GM23338 (cell line): Measurements from ENCODE around the gene RIBC2. TPM values are rescaled to one million over a fixed set of nuclear protein-coding genes. Genes with fewer than 3 reads are reported as not detected.

Experiments
- ATAC-seq: fragments of 200-7000 bp; cut with Tn5 transposase; 3 replicates; pipeline ENCODE4 v1.9.1; 2020
- DNase-seq: peaks from one replicate; pipeline ENCODE4 v3.0.0-alpha.2; 2015; ENCODE audit warnings: low spot score
- H2AFZ ChIP-seq: fragments of 200-600 bp; sonication (generic); 2 replicates; pipeline ENCODE4 v1.8.0; 2016; ENCODE audit warnings: antibody characterized with exemption, mild to moderate bottlenecking, moderate library complexity
- H3F3A ChIP-seq: fragments of 200-600 bp; sonication (generic); replicated peaks from 2 replicates; pipeline ENCODE4 v1.8.0; 2017; ENCODE audit warnings: antibody characterized with exemption, mixed run types, low read depth
- H3K27ac ChIP-seq: fragments of 200-600 bp; sonication (generic); 2 replicates; pipeline ENCODE4 v1.6.1; 2016; ENCODE audit warnings: low read depth
- H3K27me3 ChIP-seq: fragments of 200-600 bp; sonication (generic); 2 replicates; pipeline ENCODE4 v1.8.0; 2016; ENCODE audit warnings: mild to moderate bottlenecking, mixed run types, moderate library complexity; ENCODE audit not compliant: insufficient read depth
- H3K36me3 ChIP-seq: fragments of 200-600 bp; sonication (generic); 2 replicates; pipeline ENCODE4 v1.8.0; 2016; ENCODE audit warnings: mild to moderate bottlenecking; ENCODE audit not compliant: insufficient read depth
- H3K4me1 ChIP-seq: fragments of 200-600 bp; sonication (generic); 2 replicates; pipeline ENCODE4 v1.8.0; 2016; ENCODE audit warnings: mild to moderate bottlenecking, moderate library complexity; ENCODE audit not compliant: insufficient read depth
- H3K4me2 ChIP-seq: fragments of 200-600 bp; sonication (generic); 2 replicates; pipeline ENCODE4 v1.7.1; 2017; ENCODE audit warnings: mixed run types
- H3K4me3 ChIP-seq: fragments of 200-600 bp; sonication (generic); 2 replicates; pipeline ENCODE4 v1.6.1; 2016; ENCODE audit warnings: mixed run types
- H3K79me2 ChIP-seq: fragments of 200-600 bp; sonication (generic); replicated peaks from 2 replicates; pipeline ENCODE4 v1.8.0; 2017; ENCODE audit warnings: mild to moderate bottlenecking; ENCODE audit not compliant: insufficient read depth
- H3K9me2 ChIP-seq: fragments of 200-600 bp; sonication (generic); 2 replicates; pipeline ENCODE4 v1.8.0; 2017; ENCODE audit not compliant: insufficient read depth
- H4K20me1 ChIP-seq: fragments of 200-600 bp; sonication (generic); replicated peaks from 2 replicates; pipeline ENCODE4 v1.8.0; 2017; ENCODE audit warnings: mild to moderate bottlenecking; ENCODE audit not compliant: insufficient read depth
- H3K27ac Mint-ChIP-seq: 2 replicates; pipeline ENCODE4 v1.8.0; 2020; ENCODE audit warnings: inconsistent platforms, mild to moderate bottlenecking, moderate library complexity, mixed read lengths
- H3K27me3 Mint-ChIP-seq: 3 replicates; pipeline ENCODE4 v1.8.0; 2022; ENCODE audit warnings: low read depth, mild to moderate bottlenecking, moderate library complexity, mixed read lengths, inconsistent platforms; ENCODE audit not compliant: insufficient read depth, poor library complexity
- H3K36me3 Mint-ChIP-seq: 3 replicates; pipeline ENCODE4 v1.8.0; 2021; ENCODE audit warnings: low read depth, mild to moderate bottlenecking, inconsistent platforms, moderate library complexity, mixed read lengths
- H3K4me1 Mint-ChIP-seq: 3 replicates; pipeline ENCODE4 v1.8.0; 2020; ENCODE audit warnings: mild to moderate bottlenecking, inconsistent platforms, mixed read lengths
- H3K4me3 Mint-ChIP-seq: 3 replicates; pipeline ENCODE4 v1.8.0; 2021; ENCODE audit warnings: moderate library complexity, mild to moderate bottlenecking, inconsistent platforms, mixed read lengths
- H3K9me3 Mint-ChIP-seq: 3 replicates; pipeline ENCODE4 v1.8.0; 2020; ENCODE audit warnings: moderate library complexity, mild to moderate bottlenecking, inconsistent platforms, mixed read lengths
- CREB1 ChIP-seq: fragments of 250-450 bp; sonication (Bioruptor Pico); IDR thresholded peaks from 2 replicates; pipeline ENCODE4 v1.5.0; 2020; ENCODE audit warnings: low read depth, mild to moderate bottlenecking, moderate library complexity
- CTCF ChIP-seq, 2 experiments: fragments of 200-600 bp in 1 of 2; sonication (generic) in 1 of 2; conservative IDR thresholded peaks; 2 replicates each; pipeline versions ENCODE4 v1.5.1 to v1.6.1; 2016 to 2017; ENCODE audit warnings: antibody characterized with exemption in 2 of 2, low read depth in 2 of 2, mild to moderate bottlenecking in 2 of 2, moderate library complexity in 1 of 2
- ETS1 ChIP-seq: IDR thresholded peaks from 2 replicates; pipeline ENCODE4 v1.6.1; 2016; ENCODE audit warnings: antibody characterized with exemption
- EZH2 ChIP-seq: fragments of 200-600 bp; sonication (generic); IDR thresholded peaks from one replicate; pipeline ENCODE4 v1.8.0; 2017; ENCODE audit warnings: antibody characterized with exemption, mild to moderate bottlenecking, low read depth; ENCODE audit not compliant: unreplicated experiment
- JUNB ChIP-seq: IDR thresholded peaks from one replicate; pipeline ENCODE4 v1.6.1; 2016; ENCODE audit warnings: antibody characterized with exemption; ENCODE audit not compliant: unreplicated experiment
- NANOG ChIP-seq: IDR thresholded peaks from 2 replicates; pipeline ENCODE4 v1.6.1; 2016; ENCODE audit warnings: antibody characterized with exemption, borderline replicate concordance
- POLR2AphosphoS5 ChIP-seq: IDR thresholded peaks from 2 replicates; pipeline ENCODE4 v1.6.1; 2016; ENCODE audit warnings: antibody characterized with exemption, low read depth
- REST ChIP-seq: IDR thresholded peaks from one replicate; pipeline ENCODE4 v1.6.1; 2018; ENCODE audit warnings: antibody characterized with exemption; ENCODE audit not compliant: unreplicated experiment
- STAT1 ChIP-seq: IDR thresholded peaks from one replicate; pipeline ENCODE4 v1.6.1; 2016; ENCODE audit warnings: antibody characterized with exemption; ENCODE audit not compliant: unreplicated experiment
- ZNF114 ChIP-seq: fragments of 250-450 bp; sonication (Bioruptor Pico); IDR thresholded peaks from 2 replicates; pipeline ENCODE4 v1.5.0; 2020; ENCODE audit warnings: mild to moderate bottlenecking, moderate library complexity
- ZNF331 ChIP-seq: fragments of 250-450 bp; sonication (Bioruptor Pico); IDR thresholded peaks from 2 replicates; pipeline ENCODE4 v1.5.0; 2020; ENCODE audit warnings: low read depth, mild to moderate bottlenecking, moderate library complexity
- polyA plus RNA-seq: library from polyadenylated mRNA; unstranded; fragments of >200 nt; fragmentation: Nextera tagmentation; extraction: Ambion mirVana; gene quantifications from 2 replicates; pipeline ENCODE4 v1.2.1, GENCODE V29; 2016
- total RNA-seq: library from RNA; depleted of rRNA; stranded (reverse); fragments of >200 nt; shearing (Covaris generic); gene quantifications from 2 replicates; pipeline ENCODE4 v1.2.3, GENCODE V29; 2014

Gene RIBC2
- total and polyA plus RNA-seq, 2 experiments from 2014 or later: 2.2 to 2.8 TPM

GRCh38 chr22:45423524-45423923 is 10.0 kb downstream of the RIBC2 start (continued):
- TF ChIP-seq CTCF (conservative IDR thresholded peaks at IDR 0.05; ENCODE audit: low read depth in 2 of 2) (no peak), NANOG (no peak), STAT1 (no peak), CREB1 (CRISPR knock-in tag) (no peak), JUNB (no peak), REST (no peak), ETS1 (no peak), ZNF114 (no peak), POLR2AphosphoS5 (no peak), EZH2 (no peak)

GRCh38 chr22:45424241-45424731 is 10.8 kb downstream of the RIBC2 start:
- Mint-ChIP-seq H3K4me3 (no peak overlapping the region), H3K9me3 (peaks cover 2% of the 10 kb centered on the region; the same call in 1 of the 3 replicates), H3K36me3 (peaks cover 11% of the 10 kb centered on the region; the same call in 2 of the 3 replicates), H3K4me1 (peaks cover 3% of the 10 kb centered on the region; the same call in 1 of the 3 replicates), H3K27ac (no peak overlapping the region), H3K27me3 (peaks cover 7% of the 10 kb centered on the region)
- H3K79me2 ChIP-seq: no peaks in the 10 kb centered on the region
- H3K4me1 ChIP-seq: no peaks in the 10 kb centered on the region
- no peaks in the 10 kb centered on the region for H3F3A ChIP-seq
- no peaks in the 10 kb centered on the region for H4K20me1 ChIP-seq
- no peak overlapping the region for H3K4me3 ChIP-seq
- H2AFZ ChIP-seq: no peak overlapping the region
- H3K27me3 ChIP-seq: no peaks in the 10 kb centered on the region
- H3K27ac ChIP-seq: no peak overlapping the region
- no peaks in the 10 kb centered on the region for H3K36me3 ChIP-seq
- H3K9me2 ChIP-seq: no peaks in the 10 kb centered on the region
- peak; percentile 54 for ATAC-seq
- no peak for DNase-seq
- TF ChIP-seq CREB1 (CRISPR knock-in tag) (no peak), STAT1 (no peak), NANOG (no peak), ZNF331 (no peak), ZNF114 (no peak)
- no peak overlapping the region for H3K4me2 ChIP-seq
